GM21381 (cell line): ENCODE measurements around the gene FOXO3.

ENCODE experiments used
- ATAC-seq: cut with Tn5 transposase; IDR thresholded peaks from one replicate; pipeline ENCODE4 v1.9.1; 2021; ENCODE audit warnings: mild to moderate bottlenecking, moderate library complexity; ENCODE audit not compliant: unreplicated experiment

The FOXO3 gene

GRCh38 chr6:108732091-108732870 is 171.6 kb downstream of the FOXO3 start:
- ATAC-seq, result no peak

GRCh38 chr6:108733051-108733450 is 172.3 kb downstream of the FOXO3 start:
- ATAC-seq, result no peak

- ATAC-seq, result no peak
Observed at GRCh38 chr6:108733706-108734265, 173.1 kb downstream of the FOXO3 start.
